Motor neuron (in vitro differentiated cells): ENCODE measurements around the gene ITSN2. TPM values are rescaled to one million over a fixed set of nuclear protein-coding genes. Genes with fewer than 3 reads are reported as not detected.
A peak's percentile ranks its signal among the peaks of the same experiment; 100 is the strongest.
"Not testable (repeated sequence)": the region's sequence is repeated elsewhere in the genome, so short reads cannot be mapped to it uniquely, and the experiment has no call there.

ENCODE experiments used
- ATAC-seq, 8 experiments: fragments of 200-7000 bp; cut with Tn5 transposase; replicated peaks in 6 of 8; 2 replicates each; pipeline ENCODE4 v1.8.0; 2021; ENCODE audit warnings: mild to moderate bottlenecking in 8 of 8, moderate library complexity in 8 of 8
- H3K27ac ChIP-seq, 2 donors: fragments of 250-450 bp; sonication (Bioruptor Pico); 2 replicates each; pipeline ENCODE4 v1.9.0; 2021; ENCODE audit warnings: antibody characterized with exemption in 2 of 2, mild to moderate bottlenecking in 2 of 2, moderate library complexity in 1 of 2
- H3K4me1 ChIP-seq, 2 donors: fragments of 250-450 bp; sonication (Bioruptor Pico); replicated peaks in 1 of 2; 2 replicates each; pipeline ENCODE4 v1.6.1; 2021; ENCODE audit warnings: antibody characterized with exemption in 2 of 2, mild to moderate bottlenecking in 2 of 2, moderate library complexity in 1 of 2
- H3K4me3 ChIP-seq, 5 donors: fragments of 250-450 bp; sonication (Bioruptor Pico); 2 replicates each; pipeline ENCODE4 v1.9.0; 2021; ENCODE audit warnings: antibody characterized with exemption in 5 of 5, mild to moderate bottlenecking in 5 of 5, moderate library complexity in 4 of 5
- WGBS, 10 experiments: fragments of 450-650 bp; shearing (Covaris generic); methylation state at CpG; one replicate each; pipeline ENCODE4 v1.0.0; 2022; 5-methylcytosine and 5-hydroxymethylcytosine counted together
- in situ Hi-C, 9 experiments: fragments of 400-800 bp; cut with MboI; loops; one replicate each; pipeline ENCODE4 v1.15.0; 2021; ENCODE audit warnings: low sequenced_read_pairs in 9 of 9, low pct_unique_long_range_greater_than_20kb in 2 of 9; ENCODE audit not compliant: unreplicated experiment in 9 of 9
- total RNA-seq, 8 experiments: library from RNA; unstranded; fragments of 300-600 nt; gene quantifications; 2 replicates each; pipeline versions ENCODE4 v1.2.3 to v1.2.4, GENCODE V29; 2022

ITSN2 gene
- total RNA-seq, 8 experiments from 2014 or later = 5.1 to 41.5 (median 14.3) TPM

GRCh38 chr2:24359129-24360049, 947 bp downstream of the ITSN2 start:
- 17 to 81% (median 33%) methylated on average over 6 to 35 of the region's 46 CpGs for WGBS, 10 experiments
- H3K27ac ChIP-seq = peak overlapping the region in 1 of 2 donors; percentile 65
- in situ Hi-C loops = loop anchor here in 1 of 9 experiments (25.0 kb wide), 1 partner anchor 247 kb away; the partner anchor contains the start of genes FAM228B and PFN4

DNA sequence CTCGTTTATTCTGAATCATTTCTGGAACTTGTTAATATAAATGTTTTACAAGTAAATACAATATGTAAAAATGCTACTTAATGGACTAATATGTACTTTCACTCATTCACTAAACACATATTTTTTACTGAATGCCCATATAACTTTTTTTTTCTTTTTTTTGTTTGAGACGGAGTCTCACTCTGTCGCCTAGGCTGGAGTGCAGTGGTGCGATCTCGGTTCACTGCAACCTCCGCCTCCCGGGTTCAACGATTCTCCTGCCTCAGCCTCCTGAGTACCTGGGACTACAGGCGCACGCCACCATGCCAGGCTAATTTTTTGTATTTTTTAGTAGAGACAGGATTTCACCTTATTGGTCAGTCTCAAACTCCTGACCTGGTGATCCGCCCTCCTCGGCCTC, 2.6 kb downstream of the ITSN2 start:
- H3K27ac ChIP-seq, ATAC-seq, H3K4me1 ChIP-seq, H3K4me3 ChIP-seq: not testable (repeated sequence)
- 88 to 100% (median 98%) methylated on average over 2 to 12 of the region's 12 CpGs; no CpG with 5 or more reads in 1 of the 10 experiments for WGBS, 10 experiments
- in situ Hi-C loops = loop anchor here in 1 of 9 experiments (25.0 kb wide), 1 partner anchor 245 kb away; the partner anchor contains the start of genes FAM228B and PFN4

More at GRCh38 chr2:24359129-24360049, 947 bp downstream of the ITSN2 start:
- Histone ChIP-seq H3K4me1 (no peaks in the 10 kb centered on the region), H3K4me3 (peak overlapping the region; percentile 60 to 89 (median 79))
- ATAC-seq = peak in 6 of 8 experiments; percentile 5 to 37 (median 13)

- not testable (repeated sequence) for H3K4me3 ChIP-seq, ATAC-seq, H3K27ac ChIP-seq, H3K4me1 ChIP-seq
- WGBS, 10 experiments = 86 to 100% (median 97%) methylated on average over 1 to 4 of the region's 4 CpGs; no CpG with 5 or more reads in 1 of the 10 experiments
- in situ Hi-C loops = loop anchor here in 1 of 9 experiments (25.0 kb wide), 1 partner anchor 245 kb away; the partner anchor contains the start of genes FAM228B and PFN4
These were observed 3.2 kb downstream of the ITSN2 start for GRCh38 chr2:24357115-24357514.

GRCh38 chr2:24354957-24355356, 5.4 kb downstream of the ITSN2 start:
- Histone ChIP-seq H3K4me3 (no peak overlapping the region), H3K4me1 (no peaks in the 10 kb centered on the region), H3K27ac (no peak overlapping the region)
- no peak for ATAC-seq
- in situ Hi-C loops = loop anchor here in 1 of 9 experiments (25.0 kb wide), 1 partner anchor 243 kb away; the partner anchor contains the start of genes FAM228B and PFN4
- 80 to 100% (median 100%) methylated on average over 1 of the region's 1 CpG; no CpG with 5 or more reads in 1 of the 10 experiments for WGBS, 10 experiments

- H3K4me3 ChIP-seq = no peak overlapping the region
- in situ Hi-C loops = loop anchor here in 1 of 9 experiments (25.0 kb wide), 1 partner anchor 242 kb away; the partner anchor contains the start of genes FAM228B and PFN4
- H3K4me1 ChIP-seq = no peaks in the 10 kb centered on the region
- WGBS, 10 experiments = 90 to 100% (median 96%) methylated on average over 2 to 3 of the region's 3 CpGs
- ATAC-seq = no peak
- no peak overlapping the region for H3K27ac ChIP-seq
These were observed 5.9 kb downstream of the ITSN2 start for GRCh38 chr2:24354395-24354794.

DNA sequence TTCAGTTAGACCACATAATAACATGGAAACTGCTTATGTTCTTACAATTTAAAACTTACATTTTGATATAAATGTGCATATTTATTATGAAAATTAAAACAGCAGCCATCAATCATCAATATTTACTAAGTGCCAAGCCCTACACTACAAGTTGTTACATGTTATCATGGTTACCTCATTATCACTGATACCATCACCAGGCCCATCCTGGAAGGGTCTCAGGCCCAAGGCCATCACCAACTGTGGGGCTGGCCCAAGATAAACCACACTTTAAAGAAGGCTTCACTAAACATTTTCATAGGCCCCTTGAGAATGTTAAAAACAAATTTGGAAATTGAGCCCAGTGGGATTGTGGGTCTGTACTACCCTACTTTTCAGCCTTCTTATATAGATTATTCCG, 6.4 kb downstream of the ITSN2 start:
- 88 to 100% (median 100%) methylated on average over 1 of the region's 1 CpG; no CpG with 5 or more reads in 5 of the 10 experiments for WGBS, 10 experiments
- Histone ChIP-seq H3K4me3 (no peak overlapping the region), H3K27ac (no peak overlapping the region), H3K4me1 (no peaks in the 10 kb centered on the region)
- in situ Hi-C loops = loop anchor here in 1 of 9 experiments (25.0 kb wide), 1 partner anchor 242 kb away; the partner anchor contains the start of genes FAM228B and PFN4
- no peak for ATAC-seq

- Histone ChIP-seq H3K4me1 (no peaks in the 10 kb centered on the region), H3K27ac (no peak overlapping the region), H3K4me3 (no peak overlapping the region)
- in situ Hi-C loops = loop anchor here in 1 of 9 experiments (25.0 kb wide), 1 partner anchor 241 kb away; the partner anchor contains the start of genes FAM228B and PFN4
- WGBS, 10 experiments = 50 to 86% (median 72%) methylated on average over 2 to 5 of the region's 5 CpGs
- ATAC-seq = no peak
These were observed 7.0 kb downstream of the ITSN2 start for GRCh38 chr2:24353364-24353763.

DNA sequence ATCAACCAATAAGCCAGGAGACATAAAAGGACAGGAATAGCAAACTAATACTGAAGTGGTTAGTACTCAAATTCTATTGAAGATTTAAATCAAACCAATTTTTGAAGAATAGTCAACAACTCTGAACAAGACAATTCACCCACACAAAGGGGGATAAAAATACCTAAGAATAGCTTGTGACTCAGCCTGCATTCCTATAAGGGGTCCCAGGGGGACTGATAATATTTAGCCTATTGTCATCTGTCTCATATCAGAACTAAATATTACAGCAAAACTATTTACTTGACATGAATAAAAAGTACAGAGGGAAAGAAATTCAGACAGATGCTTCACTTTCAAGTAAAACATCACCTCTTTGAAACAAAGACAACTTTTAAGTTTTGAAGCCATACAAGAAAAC, 7.7 kb downstream of the ITSN2 start:
- Histone ChIP-seq H3K4me3 (no peak overlapping the region), H3K4me1 (no peaks in the 10 kb centered on the region), H3K27ac (no peak overlapping the region)
- in situ Hi-C loops = loop anchor here in 1 of 9 experiments (25.0 kb wide), 1 partner anchor 240 kb away; the partner anchor contains the start of genes FAM228B and PFN4
- ATAC-seq = no peak

GRCh38 chr2:24351981-24352380, 8.4 kb downstream of the ITSN2 start:
- Histone ChIP-seq H3K27ac (no peak overlapping the region), H3K4me3 (no peak overlapping the region), H3K4me1 (no peaks in the 10 kb centered on the region)
- no peak for ATAC-seq
- in situ Hi-C loops = loop anchor here in 1 of 9 experiments (25.0 kb wide), 1 partner anchor 240 kb away; the partner anchor contains the start of genes FAM228B and PFN4
- 17 to 100% (median 89%) methylated on average over 1 of the region's 1 CpG; no CpG with 5 or more reads in 3 of the 10 experiments for WGBS, 10 experiments

DNA sequence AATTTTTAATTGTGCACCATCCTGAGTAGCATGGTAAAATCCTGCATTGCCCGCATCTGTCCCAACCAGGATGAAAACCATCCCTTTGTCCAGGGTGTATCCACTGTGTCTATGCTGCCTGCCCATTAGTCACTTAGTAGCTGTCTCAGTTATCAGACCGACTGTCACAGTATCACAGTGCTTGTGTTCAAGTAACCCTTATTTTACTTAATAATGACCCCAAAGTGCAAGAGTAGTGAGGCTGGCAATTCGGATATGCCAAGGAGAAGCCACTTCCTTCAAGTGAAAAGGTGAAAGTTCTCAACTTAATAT, 8.8 kb downstream of the ITSN2 start:
- no peak for ATAC-seq
- H3K4me3 ChIP-seq = no peak overlapping the region
- H3K4me1 ChIP-seq = no peaks in the 10 kb centered on the region
- in situ Hi-C loops = loop anchor here in 1 of 9 experiments (25.0 kb wide), 1 partner anchor 239 kb away; the partner anchor contains the start of genes FAM228B and PFN4
- WGBS, 10 experiments = 40 to 100% (median 86%) methylated on average over 1 to 3 of the region's 3 CpGs; no CpG with 5 or more reads in 1 of the 10 experiments
- no peak overlapping the region for H3K27ac ChIP-seq

DNA sequence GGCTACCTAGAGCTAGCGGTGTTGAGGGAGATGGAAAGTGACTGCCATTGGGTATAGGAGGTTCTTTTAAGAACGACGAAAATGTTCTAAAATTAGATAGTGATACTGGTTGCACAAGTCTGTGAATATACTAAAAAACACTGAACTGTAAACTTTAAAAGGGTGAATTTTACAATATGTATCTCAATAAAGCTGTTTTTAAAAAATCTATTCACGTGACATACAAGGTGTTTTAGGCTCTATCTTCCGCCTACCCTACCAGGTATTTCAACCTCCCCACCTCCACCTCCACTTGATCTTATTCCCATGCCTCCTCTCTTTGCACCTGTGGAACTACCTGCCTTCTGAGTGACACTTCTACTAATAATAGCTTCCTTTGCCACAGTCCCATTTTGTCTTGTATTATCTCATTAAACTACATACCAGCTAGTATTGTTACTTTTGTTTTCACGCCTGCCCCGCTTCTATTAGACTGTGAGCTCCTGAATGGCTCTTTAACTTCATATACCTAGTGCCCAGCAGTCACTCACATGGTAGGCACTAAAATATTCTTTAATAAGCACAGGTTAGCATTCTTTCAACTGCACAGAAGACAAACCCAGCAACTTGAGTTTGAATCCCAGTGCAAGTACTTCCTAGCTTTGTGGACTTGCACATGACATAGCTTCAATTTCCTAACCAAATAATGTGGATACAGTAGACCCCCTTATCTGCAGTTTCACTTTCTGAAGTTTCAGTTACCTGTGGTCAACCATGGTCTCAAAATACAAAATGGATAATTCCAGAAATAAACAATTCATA, 9.3 kb downstream of the ITSN2 start:
- no peak for ATAC-seq
- no peaks in the 10 kb centered on the region for H3K4me1 ChIP-seq
- no peak overlapping the region for H3K4me3 ChIP-seq
- in situ Hi-C loops = loop anchor here in 1 of 9 experiments (25.0 kb wide), 1 partner anchor 239 kb away; the partner anchor contains the start of genes FAM228B and PFN4
- no peak overlapping the region for H3K27ac ChIP-seq
- WGBS, 10 experiments = 86 to 100% (median 97%) methylated on average over 1 to 7 of the region's 7 CpGs

DNA sequence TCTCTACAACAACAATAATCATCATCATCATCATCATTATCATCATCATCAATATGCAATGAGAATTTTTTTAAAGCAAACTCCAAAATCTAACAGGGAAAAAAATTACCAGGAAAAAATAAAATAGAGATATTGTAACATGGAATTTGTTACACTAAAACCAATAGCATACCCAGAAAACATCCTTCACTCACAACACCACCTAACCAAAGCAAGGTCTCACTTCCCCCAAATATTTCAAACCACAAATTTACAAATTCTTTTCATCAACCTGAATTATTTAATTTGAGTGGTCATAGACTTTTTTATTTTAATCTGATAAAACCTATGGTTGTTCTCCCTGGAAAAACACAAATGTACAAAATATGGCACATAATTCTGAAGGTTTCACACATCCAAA, 11.2 kb downstream of the ITSN2 start:
- no peak overlapping the region for H3K27ac ChIP-seq

More for the DNA sequence above, 11.2 kb downstream of the ITSN2 start:
- Histone ChIP-seq H3K4me3 (no peak overlapping the region), H3K4me1 (no peaks in the 10 kb centered on the region)
- ATAC-seq = no peak
- in situ Hi-C loops = no loop called here
